Liver (tissue), 9 donors: ENCODE data around the gene SMAD1. TPM values are rescaled to one million over a fixed set of nuclear protein-coding genes. Genes with fewer than 3 reads are reported as not detected.
"Not testable (repeated sequence)": the region's sequence is repeated elsewhere in the genome, so short reads cannot be mapped to it uniquely, and the experiment has no call there.

Experiments
- DNase-seq: peaks from one replicate; pipeline ENCODE4 v3.0.0-alpha.2; 2017; ENCODE audit warnings: low spot score
- H3K27ac ChIP-seq, 2 donors: one replicate each; pipeline ENCODE4 v1.7.0; 2013; ENCODE audit warnings: inconsistent platforms in 2 of 2, low read length in 2 of 2, control low read depth in 1 of 2, low read depth in 1 of 2, mild to moderate bottlenecking in 1 of 2
- H3K27me3 ChIP-seq, 4 donors: one replicate each; pipeline versions ENCODE4 v1.6.1 to v1.7.0; 2013; ENCODE audit warnings: low read length in 3 of 4, inconsistent platforms in 1 of 4, mild to moderate bottlenecking in 1 of 4, moderate library complexity in 1 of 4; ENCODE audit not compliant: control insufficient read depth in 4 of 4, insufficient read depth in 4 of 4
- H3K36me3 ChIP-seq, 4 donors: one replicate each; pipeline versions ENCODE4 v1.6.1 to v1.7.0; 2013; ENCODE audit warnings: low read length in 3 of 4, mild to moderate bottlenecking in 3 of 4, low read depth in 1 of 4, moderate library complexity in 1 of 4; ENCODE audit not compliant: control insufficient read depth in 4 of 4, insufficient read depth in 3 of 4
- H3K4me1 ChIP-seq, 4 donors: one replicate each; pipeline versions ENCODE4 v1.6.1 to v1.7.0; 2013; ENCODE audit warnings: low read length in 3 of 4, mild to moderate bottlenecking in 3 of 4, moderate library complexity in 1 of 4; ENCODE audit not compliant: control insufficient read depth in 4 of 4, insufficient read depth in 4 of 4
- H3K4me3 ChIP-seq, 3 donors: one replicate each; pipeline versions ENCODE4 v1.6.1 to v1.7.0; 2013; ENCODE audit warnings: low read length in 3 of 3, control low read depth in 1 of 3, low read depth in 1 of 3, mild to moderate bottlenecking in 1 of 3
- H3K9ac ChIP-seq, 2 donors: one replicate each; pipeline ENCODE4 v1.7.0; 2013; ENCODE audit warnings: low read length in 2 of 2, mild to moderate bottlenecking in 2 of 2, moderate library complexity in 2 of 2, control low read depth in 1 of 2, low read depth in 1 of 2
- H3K9me3 ChIP-seq, 4 donors: one replicate each; pipeline versions ENCODE4 v1.6.1 to v1.7.0; 2013; ENCODE audit warnings: low read length in 3 of 4; ENCODE audit not compliant: control insufficient read depth in 4 of 4
- CTCF ChIP-seq: fragments of 150-350 bp; IDR thresholded peaks from 2 replicates; pipeline ENCODE4 v1.5.1; 2017; ENCODE audit warnings: improper control_type of control experiment, low read depth, low read length; ENCODE audit not compliant: missing input control
- FOXA2 ChIP-seq: IDR thresholded peaks from 2 replicates; pipeline ENCODE4 v1.6.1; 2016; ENCODE audit warnings: antibody characterized with exemption
- HNF4A ChIP-seq, 2 donors: conservative IDR thresholded peaks; 2 replicates each; pipeline ENCODE4 v1.6.1; 2016; ENCODE audit warnings: antibody characterized with exemption in 2 of 2, mild to moderate bottlenecking in 2 of 2
- HNF4G ChIP-seq: IDR thresholded peaks from 2 replicates; pipeline ENCODE4 v1.6.1; 2016; ENCODE audit warnings: antibody characterized with exemption
- JUND ChIP-seq, 2 donors: IDR thresholded peaks; 2 replicates each; pipeline ENCODE4 v1.6.1; 2016; ENCODE audit warnings: antibody characterized with exemption in 2 of 2
- MAX ChIP-seq: IDR thresholded peaks from 2 replicates; pipeline ENCODE4 v1.6.1; 2016; ENCODE audit warnings: antibody characterized with exemption
- NR2F2 ChIP-seq: IDR thresholded peaks from 2 replicates; pipeline ENCODE4 v1.6.1; 2016; ENCODE audit warnings: antibody characterized with exemption
- RAD21 ChIP-seq, 2 donors: IDR thresholded peaks; 2 replicates each; pipeline ENCODE4 v1.6.1; 2016; ENCODE audit warnings: antibody characterized with exemption in 2 of 2, mild to moderate bottlenecking in 2 of 2
- RXRA ChIP-seq, 2 donors: IDR thresholded peaks; 2 replicates each; pipeline ENCODE4 v1.6.1; 2017 to 2018; ENCODE audit warnings: antibody characterized with exemption in 2 of 2, mild to moderate bottlenecking in 1 of 2
- SP1 ChIP-seq: IDR thresholded peaks from 2 replicates; pipeline ENCODE4 v1.6.1; 2018; ENCODE audit warnings: antibody characterized with exemption, mild to moderate bottlenecking
- TAF1 ChIP-seq: conservative IDR thresholded peaks from 2 replicates; pipeline ENCODE4 v1.6.1; 2016; ENCODE audit warnings: antibody characterized with exemption, mild to moderate bottlenecking
- YY1 ChIP-seq: IDR thresholded peaks from 2 replicates; pipeline ENCODE4 v1.6.1; 2016; ENCODE audit warnings: antibody characterized with exemption, mild to moderate bottlenecking
- ZBTB33 ChIP-seq: IDR thresholded peaks from 2 replicates; pipeline ENCODE4 v1.6.1; 2016; ENCODE audit warnings: antibody characterized with exemption
- WGBS: extraction: QIAGEN DNeasy Blood & Tissue Kit; methylation state at CpG from one replicate; pipeline ENCODE4 v1.1.7; 2013; 5-methylcytosine and 5-hydroxymethylcytosine counted together
- polyA plus RNA-seq, 2 donors: library from polyadenylated mRNA; stranded (reverse) in 1 of 2; unstranded in 1 of 2; fragments of 200-250 nt in 1 of 2; fragments of >200 nt in 1 of 2; fragmentation: Nextera tagmentation in 1 of 2; extraction: Ambion mirVana in 1 of 2; gene quantifications; one replicate each; pipeline versions ENCODE4 v1.2.1 to v1.2.3, GENCODE V29; 2013 to 2015
- total RNA-seq, 2 donors: library from RNA; depleted of rRNA; stranded (reverse); fragments of >200 nt; gene quantifications; one replicate each; pipeline ENCODE4 v1.2.3, GENCODE V29; 2014
- TF ChIP-seq, protein P1 (sequence below): IDR thresholded peaks from 2 replicates; pipeline ENCODE4 v1.6.1; 2016; ENCODE audit warnings: antibody characterized with exemption, mild to moderate bottlenecking
- TF ChIP-seq, protein P2 (sequence below): IDR thresholded peaks from 2 replicates; pipeline ENCODE4 v1.6.1; 2016; ENCODE audit warnings: antibody characterized with exemption
- donor health status: healthy.
- donor health status: healthy.
- donor health status: healthy.
- donor health status: healthy.
- donor health status: healthy.

The SMAD1 gene
- total and polyA plus RNA-seq, 4 donors: 6.3 to 43.8 (median 14.6) TPM

DNA sequence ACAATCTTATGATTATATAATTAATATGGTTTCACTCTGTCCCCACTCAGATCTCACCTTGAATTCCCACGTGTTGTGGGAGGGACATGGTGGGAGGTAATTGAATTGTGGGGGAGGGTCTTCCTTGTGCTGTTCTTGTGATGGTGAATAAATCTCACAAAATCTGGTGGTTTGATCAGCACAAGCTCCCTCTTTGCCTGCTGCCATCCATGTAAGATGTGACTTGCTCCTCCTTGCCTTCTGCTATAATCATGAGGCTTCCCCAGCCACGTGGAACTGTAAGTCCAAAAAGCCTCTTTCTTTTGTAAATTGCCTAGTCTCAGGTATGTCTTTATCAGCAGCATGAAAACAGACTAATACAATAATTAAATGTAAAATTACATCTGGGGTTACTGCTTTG is 107.7 kb downstream of the SMAD1 start:
- not testable (repeated sequence) for DNase-seq, H3K9me3 ChIP-seq, H3K27ac ChIP-seq, H3K9ac ChIP-seq, H3K36me3 ChIP-seq, H3K27me3 ChIP-seq, H3K4me3 ChIP-seq, H3K4me1 ChIP-seq
- WGBS: 67% methylated on average over 2 of the region's 2 CpGs

DNA sequence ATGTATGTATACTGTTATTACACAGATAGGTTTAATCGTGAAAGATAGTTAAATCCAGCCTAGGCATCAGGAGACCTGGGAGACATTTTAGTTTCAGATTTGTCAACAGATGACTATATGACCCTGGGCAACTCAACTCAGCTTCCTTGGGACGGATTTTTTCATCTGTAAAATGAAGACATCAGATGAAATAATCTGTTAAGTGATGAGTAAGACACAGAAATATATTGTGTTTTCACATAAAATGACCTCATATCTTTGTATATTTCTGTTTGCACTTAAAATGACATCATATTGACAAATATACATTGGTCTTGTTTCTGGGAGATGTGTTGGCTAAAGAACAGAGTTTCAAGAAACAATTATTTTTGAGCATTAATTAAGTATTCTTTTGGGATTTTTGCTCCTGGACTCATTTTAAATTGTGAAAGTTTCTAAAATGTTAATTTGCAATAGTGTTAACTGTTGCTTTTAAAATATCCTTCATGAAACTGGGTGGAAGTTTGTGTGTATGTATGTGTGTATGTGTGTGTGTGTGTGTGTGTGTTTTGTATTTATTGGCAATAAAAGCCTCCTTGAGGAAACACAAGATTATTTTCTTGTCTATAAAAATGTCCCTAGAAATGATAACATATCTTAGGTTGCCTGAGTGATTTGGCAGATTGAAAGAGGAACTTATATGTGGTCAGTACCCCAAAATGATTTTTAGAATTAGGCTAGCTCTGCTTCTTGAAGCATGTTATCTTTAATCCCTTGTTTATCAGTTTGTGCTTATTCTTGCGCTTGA is 108.5 kb downstream of the SMAD1 start:
- H3K36me3 ChIP-seq: no peaks in the 10 kb centered on the region
- no peak overlapping the region for H3K27ac ChIP-seq
- no peak overlapping the region for H3K9ac ChIP-seq
- WGBS: 77% methylated on average over 3 of the region's 3 CpGs
- no peak for TF ChIP-seq TAF1
- TF ChIP-seq YY1: no peak
- no peak for TF ChIP-seq HNF4A (conservative IDR thresholded peaks at IDR 0.05)
- no peak for TF ChIP-seq ZBTB33
- TF ChIP-seq RXRA (IDR thresholded peaks at IDR 0.05): no peak
- no peak for TF ChIP-seq JUND (IDR thresholded peaks at IDR 0.05)
- no peak for TF ChIP-seq CTCF
- no peak for TF ChIP-seq FOXA2
- no peak for TF ChIP-seq HNF4G
- no peak for TF ChIP-seq NR2F2
- TF ChIP-seq, protein P1, sequence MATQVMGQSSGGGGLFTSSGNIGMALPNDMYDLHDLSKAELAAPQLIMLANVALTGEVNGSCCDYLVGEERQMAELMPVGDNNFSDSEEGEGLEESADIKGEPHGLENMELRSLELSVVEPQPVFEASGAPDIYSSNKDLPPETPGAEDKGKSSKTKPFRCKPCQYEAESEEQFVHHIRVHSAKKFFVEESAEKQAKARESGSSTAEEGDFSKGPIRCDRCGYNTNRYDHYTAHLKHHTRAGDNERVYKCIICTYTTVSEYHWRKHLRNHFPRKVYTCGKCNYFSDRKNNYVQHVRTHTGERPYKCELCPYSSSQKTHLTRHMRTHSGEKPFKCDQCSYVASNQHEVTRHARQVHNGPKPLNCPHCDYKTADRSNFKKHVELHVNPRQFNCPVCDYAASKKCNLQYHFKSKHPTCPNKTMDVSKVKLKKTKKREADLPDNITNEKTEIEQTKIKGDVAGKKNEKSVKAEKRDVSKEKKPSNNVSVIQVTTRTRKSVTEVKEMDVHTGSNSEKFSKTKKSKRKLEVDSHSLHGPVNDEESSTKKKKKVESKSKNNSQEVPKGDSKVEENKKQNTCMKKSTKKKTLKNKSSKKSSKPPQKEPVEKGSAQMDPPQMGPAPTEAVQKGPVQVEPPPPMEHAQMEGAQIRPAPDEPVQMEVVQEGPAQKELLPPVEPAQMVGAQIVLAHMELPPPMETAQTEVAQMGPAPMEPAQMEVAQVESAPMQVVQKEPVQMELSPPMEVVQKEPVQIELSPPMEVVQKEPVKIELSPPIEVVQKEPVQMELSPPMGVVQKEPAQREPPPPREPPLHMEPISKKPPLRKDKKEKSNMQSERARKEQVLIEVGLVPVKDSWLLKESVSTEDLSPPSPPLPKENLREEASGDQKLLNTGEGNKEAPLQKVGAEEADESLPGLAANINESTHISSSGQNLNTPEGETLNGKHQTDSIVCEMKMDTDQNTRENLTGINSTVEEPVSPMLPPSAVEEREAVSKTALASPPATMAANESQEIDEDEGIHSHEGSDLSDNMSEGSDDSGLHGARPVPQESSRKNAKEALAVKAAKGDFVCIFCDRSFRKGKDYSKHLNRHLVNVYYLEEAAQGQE: no peak
- TF ChIP-seq MAX: no peak
- no peak for TF ChIP-seq RAD21 (IDR thresholded peaks at IDR 0.05)
- TF ChIP-seq, protein P2, sequence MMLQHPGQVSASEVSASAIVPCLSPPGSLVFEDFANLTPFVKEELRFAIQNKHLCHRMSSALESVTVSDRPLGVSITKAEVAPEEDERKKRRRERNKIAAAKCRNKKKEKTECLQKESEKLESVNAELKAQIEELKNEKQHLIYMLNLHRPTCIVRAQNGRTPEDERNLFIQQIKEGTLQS: no peak
- no peak for TF ChIP-seq SP1
- H3K4me1 ChIP-seq: no peaks in the 10 kb centered on the region
- no peak overlapping the region for H3K4me3 ChIP-seq
- no peaks in the 10 kb centered on the region for H3K27me3 ChIP-seq
- H3K9me3 ChIP-seq: no peaks in the 10 kb centered on the region
- DNase-seq: no peak
